CD4-positive, alpha-beta memory T cell (primary cell): Measurements from ENCODE around the gene OLAH. TPM values are rescaled to one million over a fixed set of nuclear protein-coding genes. Genes with fewer than 3 reads are reported as not detected.

ENCODE experiments used
- CTCF ChIA-PET: fragments of 350-600 bp; sonication (Branson Sonifier 250); formaldehyde crosslinking; loops from one replicate; lab custom pipeline; 2021; ENCODE audit warnings: inconsistent platforms; ENCODE audit not compliant: partially characterized antibody; lab: Charles Lee
- POLR2A ChIA-PET: fragments of 350-600 bp; sonication (Branson Sonifier 250); formaldehyde crosslinking; loops from one replicate; lab custom pipeline; 2021; ENCODE audit not compliant: partially characterized antibody; lab: Charles Lee
- DNase-seq, 5 donors: peaks; one replicate each; pipeline versions ENCODE4 v3.0.0 to v3.0.0-alpha.2; 2020 to 2022; ENCODE audit warnings: mixed read lengths in 1 of 5
- H3K27ac ChIP-seq: one replicate; pipeline ENCODE4 v1.7.0; 2013; ENCODE audit warnings: low read depth, low read length
- H3K27me3 ChIP-seq: 2 replicates; pipeline ENCODE4 v1.7.0; 2013; ENCODE audit warnings: mild to moderate bottlenecking, low read length, moderate library complexity; ENCODE audit not compliant: insufficient read depth
- H3K36me3 ChIP-seq: 2 replicates; pipeline ENCODE4 v1.7.0; 2013; ENCODE audit warnings: mild to moderate bottlenecking, low read length, moderate library complexity; ENCODE audit not compliant: insufficient read depth
- H3K4me1 ChIP-seq: 2 replicates; pipeline ENCODE4 v1.7.0; 2013; ENCODE audit warnings: mild to moderate bottlenecking, low read length, moderate library complexity; ENCODE audit not compliant: insufficient read depth
- H3K4me3 ChIP-seq, 2 donors: one replicate each; pipeline ENCODE4 v1.7.0; 2013; ENCODE audit warnings: low read length in 2 of 2, mild to moderate bottlenecking in 1 of 2
- H3K9me3 ChIP-seq, 2 donors: one replicate each; pipeline ENCODE4 v1.7.0; 2013; ENCODE audit warnings: low read length in 2 of 2, control low read depth in 1 of 2; ENCODE audit not compliant: control insufficient read depth in 1 of 2
- H3K27ac Mint-ChIP-seq, 7 donors: one replicate each; pipeline ENCODE4 v1.8.0; 2020 to 2021; ENCODE audit warnings: mixed read lengths in 7 of 7, mild to moderate bottlenecking in 6 of 7, inconsistent platforms in 3 of 7, moderate library complexity in 3 of 7
- H3K27me3 Mint-ChIP-seq, 2 donors: one replicate each; pipeline ENCODE4 v1.8.0; 2020 to 2021; ENCODE audit warnings: mixed read lengths in 2 of 2
- H3K36me3 Mint-ChIP-seq, 2 donors: one replicate each; pipeline ENCODE4 v1.8.0; 2020 to 2021; ENCODE audit warnings: mixed read lengths in 2 of 2, inconsistent platforms in 1 of 2, mild to moderate bottlenecking in 1 of 2
- H3K4me1 Mint-ChIP-seq, 4 donors: one replicate each; pipeline ENCODE4 v1.8.0; 2020 to 2021; ENCODE audit warnings: mixed read lengths in 4 of 4, mild to moderate bottlenecking in 1 of 4
- H3K4me3 Mint-ChIP-seq, 8 donors: one replicate each; pipeline ENCODE4 v1.8.0; 2020 to 2021; ENCODE audit warnings: mixed read lengths in 8 of 8, mild to moderate bottlenecking in 7 of 8, moderate library complexity in 6 of 8, inconsistent platforms in 3 of 8
- H3K9me3 Mint-ChIP-seq, 8 donors: one replicate each; pipeline ENCODE4 v1.8.0; 2020 to 2021; ENCODE audit warnings: mixed read lengths in 8 of 8, mild to moderate bottlenecking in 5 of 8, inconsistent platforms in 3 of 8, moderate library complexity in 1 of 8
- intact Hi-C: fragments of 100-400 bp; cut with micrococcal nuclease; formaldehyde crosslinking; loops from one replicate; pipeline ENCODE4 v1.15.1; 2023
- polyA plus RNA-seq, 2 donors: library from polyadenylated mRNA; unstranded; fragments of 300-500 nt; fragmentation: Illumina TruSeq; gene quantifications; one replicate each; pipeline ENCODE4 v1.2.3, GENCODE V29; 2021
- total RNA-seq, 2 experiments: library from RNA; stranded (reverse); gene quantifications; one replicate each; pipeline ENCODE4 v1.2.3, GENCODE V29; 2021

Gene OLAH
- total and polyA plus RNA-seq, 4 experiments from 2014 or later: 0.20 to 1.4 TPM; not detected in 2

DNA sequence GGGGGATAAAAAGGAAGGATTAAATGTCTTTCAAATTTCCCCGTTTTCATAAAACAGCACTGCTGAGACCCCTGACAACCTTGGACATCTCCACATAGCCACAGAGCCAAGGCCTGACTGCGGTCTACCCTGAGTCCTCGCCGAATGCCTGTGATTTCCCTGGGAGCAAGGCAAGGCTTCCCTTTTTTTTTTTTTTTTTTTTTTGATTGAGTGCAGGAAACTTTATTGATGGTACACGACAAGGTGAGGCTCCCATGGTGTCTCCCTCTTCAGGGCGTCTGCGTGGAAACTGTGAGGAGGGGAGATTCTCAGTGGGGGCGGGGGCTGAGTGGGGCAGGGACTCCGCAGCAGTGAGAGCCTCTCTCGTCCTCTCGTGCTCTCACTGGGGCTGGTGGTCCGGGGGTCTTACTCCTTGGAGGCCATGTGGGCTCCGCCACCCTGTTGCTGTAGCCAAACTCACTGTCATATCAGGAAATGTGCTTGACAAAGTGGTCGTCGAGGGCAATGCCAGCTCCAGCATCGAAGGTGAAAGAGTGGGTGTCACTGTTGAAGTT, 49.2 kb downstream of the OLAH start:
- ChIA-PET CTCF (no interaction called here), POLR2A (no interaction called here)
- H3K4me3 Mint-ChIP-seq: no peak overlapping the region
- DNase-seq: no peak
- no peaks in the 10 kb centered on the region for H3K27me3 ChIP-seq
- no peaks in the 10 kb centered on the region for H3K27me3 Mint-ChIP-seq
- no peak overlapping the region for H3K27ac Mint-ChIP-seq
- H3K4me3 ChIP-seq: no peak overlapping the region
- no peaks in the 10 kb centered on the region for H3K9me3 ChIP-seq
- intact Hi-C loops: no loop called here
- no peaks in the 10 kb centered on the region for H3K36me3 ChIP-seq
- H3K9me3 Mint-ChIP-seq: no peaks in the 10 kb centered on the region
- peaks cover 5 to 21% (median 12%) of the 10 kb centered on the region in 4 donors for H3K4me1 Mint-ChIP-seq
- no peak overlapping the region for H3K27ac ChIP-seq
- H3K36me3 Mint-ChIP-seq: peaks cover 0 to 10% of the 10 kb centered on the region in 2 donors
- H3K4me1 ChIP-seq: peaks cover 11% of the 10 kb centered on the region

DNA sequence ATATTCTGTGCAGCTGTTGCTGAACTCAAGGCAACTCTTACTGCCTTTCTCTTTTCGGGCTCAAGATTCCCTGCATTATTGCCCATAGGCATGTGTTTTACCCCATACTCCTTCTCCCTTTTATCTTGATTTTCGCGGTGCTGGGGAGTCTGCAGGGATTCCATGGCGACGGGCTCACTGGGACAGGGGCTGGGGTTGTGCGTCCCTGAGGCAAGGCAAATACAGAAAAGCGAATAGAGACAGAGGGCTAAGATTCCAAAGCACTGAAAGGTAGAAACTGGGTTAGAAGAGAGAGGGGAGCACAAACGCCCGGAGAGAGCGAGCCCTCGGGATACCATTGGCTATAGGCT, 52.9 kb downstream of the OLAH start:
- Histone ChIP-seq H3K27me3 (no peaks in the 10 kb centered on the region), H3K27ac (peak overlapping the region; percentile 95), H3K4me3 (peak overlapping the region; percentile 86 to 97), H3K4me1 (peaks cover 38% of the 10 kb centered on the region), H3K36me3 (peaks cover 4% of the 10 kb centered on the region), H3K9me3 (no peaks in the 10 kb centered on the region)
- H3K27me3 Mint-ChIP-seq: no peaks in the 10 kb centered on the region
- H3K27ac Mint-ChIP-seq: peak overlapping the region; percentile 91 to 98 (median 95)
- CTCF ChIA-PET: interaction anchor here (1.1 to 1.7 kb wide), 2 partner anchors 9 to 113 kb away, joined by 3 to 6 read pairs; no protein-coding TSS in a partner anchor
- DNase-seq: no peak
- intact Hi-C loops: loop anchor here (1.0 to 5.0 kb wide), 7 partner anchors 8 to 1721 kb away; partner anchors contain the start of genes ACBD7, CDNF, DCLRE1C and HSPA14
- H3K4me3 Mint-ChIP-seq: peak overlapping the region; percentile 88 to 99 (median 94)
- peaks cover 16 to 44% (median 31%) of the 10 kb centered on the region in 4 donors for H3K4me1 Mint-ChIP-seq
- peaks cover under 1 to 23% of the 10 kb centered on the region in 2 donors for H3K36me3 Mint-ChIP-seq
- peaks cover 0 to 2% (median 0%) of the 10 kb centered on the region in 8 donors for H3K9me3 Mint-ChIP-seq
- POLR2A ChIA-PET: no interaction called here

DNA sequence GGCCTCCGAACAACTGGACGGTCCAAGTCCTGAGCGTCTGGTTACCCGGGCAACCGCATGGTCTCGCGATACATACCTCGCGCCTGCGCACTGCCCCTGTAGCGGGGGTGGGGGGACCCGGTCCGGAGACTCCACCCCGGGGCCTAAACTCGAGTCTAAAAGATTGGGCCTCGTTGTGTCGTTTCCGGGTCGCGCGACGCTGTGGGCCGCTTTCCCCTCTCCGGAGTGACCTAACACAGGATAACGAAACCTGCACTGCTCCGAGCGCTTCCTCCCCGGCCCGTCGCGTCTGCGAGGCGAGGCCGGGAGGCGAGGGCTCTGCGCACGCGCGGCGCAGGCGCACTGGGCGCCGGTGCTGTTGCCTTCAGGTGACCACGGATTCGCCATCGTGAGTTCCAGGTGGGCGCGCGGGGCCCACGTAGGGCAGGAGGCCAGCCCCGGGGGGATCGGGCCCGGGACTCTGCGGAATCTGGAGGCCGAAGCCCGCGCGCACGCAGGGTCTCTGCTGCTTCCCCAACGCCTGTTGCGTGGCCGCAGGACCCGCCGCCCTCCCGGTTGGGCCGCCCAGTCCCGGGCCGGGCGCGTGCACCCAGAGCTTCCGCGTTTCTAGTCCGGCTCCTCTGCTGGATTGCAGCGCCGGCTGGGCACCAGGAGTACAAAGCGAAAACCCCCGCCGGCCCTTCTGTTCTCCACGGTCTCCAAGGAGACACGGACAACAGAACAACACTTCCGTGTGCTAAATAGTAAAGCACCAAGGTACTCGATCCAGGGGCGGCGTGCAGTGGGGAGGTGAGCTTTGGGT, 53.5 kb downstream of the OLAH start, which contains the start of gene RPP38:
RPP38 (plus strand) TSS at position 345 of the 802 bp plus-strand sequence. CDS start 5,960 bp downstream, outside the sequence.
- Mint-ChIP-seq H3K4me3 (peak within 1 kb of the TSS; percentile 91 to 99 (median 96)), H3K27me3 (no peaks in the 10 kb centered on the region), H3K36me3 (peaks cover 5 to 28% of the 10 kb centered on the region in 2 donors), H3K4me1 (peaks cover 16 to 44% (median 31%) of the 10 kb centered on the region in 4 donors), H3K9me3 (peaks cover 0 to 2% (median 0%) of the 10 kb centered on the region in 8 donors), H3K27ac (peak within 1 kb of the TSS; percentile 94 to 99 (median 98))
- Histone ChIP-seq H3K36me3 (peaks cover 10% of the 10 kb centered on the region), H3K4me3 (peak within 1 kb of the TSS; percentile 86 to 97), H3K27me3 (no peaks in the 10 kb centered on the region), H3K4me1 (peaks cover 38% of the 10 kb centered on the region), H3K9me3 (no peaks in the 10 kb centered on the region), H3K27ac (peak within 1 kb of the TSS; percentile 95)
- intact Hi-C loops: loop anchor here (1.0 to 5.0 kb wide), 7 partner anchors 9 to 1720 kb away; partner anchors contain the start of genes ACBD7, CDNF, DCLRE1C and HSPA14
- peak; percentile 94 to 97 (median 95) for DNase-seq
- ChIA-PET CTCF (interaction anchor here (0.9 to 2.3 kb wide), 5 partner anchors 8 to 112 kb away, joined by 3 to 9 read pairs (median 3); no protein-coding TSS in a partner anchor), POLR2A (interaction anchor here (0.7 to 1.9 kb wide), 7 partner anchors 9 to 219 kb away, joined by 3 to 8 read pairs (median 6); partner anchors contain the start of genes DCLRE1C, MEIG1, NMT2 and SUV39H2)

DNA sequence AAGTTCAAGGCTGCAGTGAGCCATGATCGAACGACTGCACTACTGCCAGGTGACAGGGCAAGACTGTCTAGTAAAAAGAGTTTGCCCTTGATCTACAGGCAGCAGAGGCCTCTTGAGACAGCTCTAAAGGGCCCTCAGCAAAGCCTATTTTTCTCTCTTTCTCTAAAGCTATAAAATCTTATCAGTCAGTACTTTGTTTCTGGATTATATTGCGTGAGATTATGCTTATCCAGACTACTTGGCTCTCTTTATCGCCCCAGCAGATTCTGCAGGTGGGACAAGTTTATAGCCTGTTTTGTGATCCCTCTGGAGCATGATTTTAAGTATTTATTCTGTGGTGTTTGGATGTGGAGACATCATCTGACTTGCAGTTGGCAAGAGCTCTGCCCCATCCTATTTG, 56.1 kb downstream of the OLAH start:
- POLR2A ChIA-PET: interaction anchor here (0.9 to 2.3 kb wide), 4 partner anchors 65 to 141 kb away, joined by 3 to 9 read pairs (median 6); partner anchors contain the start of genes MEIG1 and NMT2
- intact Hi-C loops: loop anchor here (5.0 to 10.0 kb wide), 3 partner anchors 148 to 1717 kb away; partner anchors contain the start of genes DCLRE1C, PRPF18 and RSU1
- H3K36me3 ChIP-seq: peaks cover 30% of the 10 kb centered on the region
- peak overlapping the region in 6 of 7 donors; percentile 64 to 86 (median 80) for H3K27ac Mint-ChIP-seq
- H3K27ac ChIP-seq: no peak overlapping the region
- H3K9me3 ChIP-seq: no peaks in the 10 kb centered on the region
- DNase-seq: no peak
- peak overlapping the region in 5 of 8 donors; percentile 2 to 42 (median 36) for H3K4me3 Mint-ChIP-seq
- peaks cover 38% of the 10 kb centered on the region for H3K4me1 ChIP-seq
- CTCF ChIA-PET: interaction anchor here (0.7 to 1.4 kb wide), 4 partner anchors 9 to 1240 kb away, joined by 3 to 5 read pairs (median 3); no protein-coding TSS in a partner anchor
- H3K36me3 Mint-ChIP-seq: peaks cover 9 to 46% of the 10 kb centered on the region in 2 donors
- peaks cover 0 to 2% (median 0%) of the 10 kb centered on the region in 8 donors for H3K9me3 Mint-ChIP-seq
- peaks cover 16 to 44% (median 31%) of the 10 kb centered on the region in 4 donors for H3K4me1 Mint-ChIP-seq
- no peak overlapping the region for H3K4me3 ChIP-seq
- H3K27me3 Mint-ChIP-seq: no peaks in the 10 kb centered on the region
- no peaks in the 10 kb centered on the region for H3K27me3 ChIP-seq

DNA sequence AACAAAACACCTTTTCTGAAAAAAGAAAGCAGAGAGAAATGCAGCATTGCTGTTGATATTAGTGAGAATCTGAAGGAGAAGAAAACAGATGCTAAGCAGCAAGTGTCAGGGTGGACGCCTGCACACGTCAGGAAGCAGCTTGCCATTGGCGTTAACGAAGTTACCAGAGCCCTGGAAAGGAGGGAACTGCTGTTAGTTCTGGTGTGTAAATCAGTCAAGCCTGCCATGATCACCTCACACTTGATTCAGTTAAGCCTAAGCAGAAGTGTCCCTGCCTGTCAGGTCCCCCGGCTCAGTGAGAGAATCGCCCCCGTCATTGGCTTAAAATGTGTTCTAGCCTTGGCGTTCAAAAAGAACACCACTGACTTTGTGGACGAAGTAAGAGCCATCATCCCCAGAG, 59.8 kb downstream of the OLAH start:
- H3K4me3 ChIP-seq: no peak overlapping the region
- H3K27ac ChIP-seq: no peak overlapping the region
- H3K9me3 ChIP-seq: no peaks in the 10 kb centered on the region
- no peaks in the 10 kb centered on the region for H3K27me3 ChIP-seq
- peaks cover 29% of the 10 kb centered on the region for H3K4me1 ChIP-seq
- intact Hi-C loops: loop anchor here (10.0 kb wide), 1 partner anchor 1519 kb away; the partner anchor contains the start of gene PRPF18
- CTCF ChIA-PET: interaction anchor here (0.8 to 4.2 kb wide), 2 partner anchors 21 to 70 kb away, joined by 3 to 34 read pairs; no protein-coding TSS in a partner anchor
- Mint-ChIP-seq H3K27me3 (no peaks in the 10 kb centered on the region), H3K36me3 (peaks cover 20 to 60% of the 10 kb centered on the region in 2 donors), H3K9me3 (peaks cover 0 to 2% (median 0%) of the 10 kb centered on the region in 8 donors), H3K27ac (peak overlapping the region in 3 of 7 donors; percentile 6 to 16 (median 14)), H3K4me1 (peaks cover 13 to 28% (median 23%) of the 10 kb centered on the region in 4 donors), H3K4me3 (no peak overlapping the region)
- POLR2A ChIA-PET: interaction anchor here (0.8 to 1.1 kb wide), 2 partner anchors 66 to 106 kb away, joined by 3 to 4 read pairs; no protein-coding TSS in a partner anchor
- peaks cover 41% of the 10 kb centered on the region for H3K36me3 ChIP-seq
- DNase-seq: no peak

DNA sequence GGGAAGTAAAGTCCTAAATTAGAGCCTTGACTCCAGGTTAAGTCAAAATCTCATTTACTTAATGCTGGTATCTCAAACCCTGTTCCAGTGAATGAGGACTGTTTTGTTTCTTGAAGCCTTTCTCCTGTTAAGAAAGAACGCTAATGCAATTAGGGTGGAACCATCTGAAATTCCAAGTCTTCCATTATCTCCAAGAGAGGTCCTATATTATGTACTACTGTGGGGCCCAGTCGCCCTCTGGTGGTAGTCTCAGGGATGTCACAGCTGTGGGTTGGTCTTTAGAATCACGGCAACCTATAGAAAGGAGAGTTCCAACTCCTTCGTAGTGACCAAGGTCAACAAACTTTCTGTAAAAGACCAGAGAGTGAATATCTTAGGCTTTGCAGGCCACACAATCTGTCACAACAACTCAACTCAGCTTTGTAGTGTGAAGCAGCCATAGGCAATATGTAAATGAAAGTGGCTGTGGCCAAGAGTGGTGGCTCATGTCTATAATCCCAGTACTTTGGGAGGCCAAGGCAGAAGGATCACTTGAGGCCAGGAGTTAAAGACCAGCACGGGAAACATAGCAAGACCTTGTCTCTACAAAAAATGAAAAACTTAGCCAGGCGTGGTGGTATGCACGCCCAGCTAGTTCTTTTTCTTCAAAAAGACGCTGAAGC, 62.7 kb downstream of the OLAH start:
- Mint-ChIP-seq H3K4me1 (peaks cover 4 to 9% (median 7%) of the 10 kb centered on the region in 4 donors), H3K36me3 (peaks cover 27 to 71% of the 10 kb centered on the region in 2 donors), H3K4me3 (peak overlapping the region in 3 of 8 donors; percentile 11 to 48 (median 45)), H3K9me3 (no peaks in the 10 kb centered on the region), H3K27me3 (no peaks in the 10 kb centered on the region), H3K27ac (peak overlapping the region; percentile 72 to 85 (median 76))
- Histone ChIP-seq H3K9me3 (no peaks in the 10 kb centered on the region), H3K27me3 (no peaks in the 10 kb centered on the region), H3K4me1 (peaks cover 4% of the 10 kb centered on the region), H3K36me3 (peaks cover 47% of the 10 kb centered on the region), H3K27ac (no peak overlapping the region), H3K4me3 (no peak overlapping the region)
- peak; percentile 55 to 68 (median 62) for DNase-seq
- ChIA-PET POLR2A (interaction anchor here (1.5 kb wide), 1 partner anchor 9 kb away, joined by 5 read pairs; the partner anchor contains the start of gene RPP38), CTCF (interaction anchor here (0.6 to 4.2 kb wide), 15 partner anchors 8 to 601 kb away, joined by 3 to 34 read pairs (median 4); partner anchors contain the start of genes CDNF, DCLRE1C and RPP38)
- intact Hi-C loops: loop anchor here (1.0 to 10.0 kb wide), 5 partner anchors 115 to 1522 kb away; partner anchors contain the start of genes FAM171A1 and PRPF18
